DOHH2 (cell line): ENCODE results near the gene TASP1.
A peak's percentile ranks its signal among the peaks of the same experiment; 100 is the strongest.

ENCODE experiments used
- H3F3A ChIP-seq: fragments of 200-600 bp; sonication (generic), shearing (Covaris generic); 2 replicates; pipeline ENCODE4 v1.6.0; 2016; ENCODE audit warnings: antibody characterized with exemption, mild to moderate bottlenecking; ENCODE audit not compliant: control insufficient read depth, insufficient read depth
- H3K27ac ChIP-seq: fragments of 200-600 bp; sonication (generic); 2 replicates; pipeline ENCODE4 v1.5.1; 2014; ENCODE audit warnings: low read depth, mild to moderate bottlenecking, low read length, moderate library complexity
- H3K27me3 ChIP-seq: fragments of 200-600 bp; sonication (generic); 2 replicates; pipeline ENCODE4 v1.6.1; 2014; ENCODE audit warnings: mild to moderate bottlenecking, low read length, mixed read lengths; ENCODE audit not compliant: control insufficient read depth
- H3K36me3 ChIP-seq: fragments of 200-600 bp; sonication (generic); 2 replicates; pipeline ENCODE4 v1.6.1; 2014; ENCODE audit warnings: mild to moderate bottlenecking, low read length, moderate library complexity, mixed read lengths; ENCODE audit not compliant: control insufficient read depth
- H3K4me1 ChIP-seq: fragments of 200-600 bp; sonication (generic); 2 replicates; pipeline ENCODE4 v1.6.1; 2014; ENCODE audit warnings: mild to moderate bottlenecking, low read length, mixed read lengths; ENCODE audit not compliant: control insufficient read depth
- H3K4me2 ChIP-seq: fragments of 200-600 bp; sonication (generic); 2 replicates; pipeline ENCODE4 v1.6.0; 2014; ENCODE audit warnings: mild to moderate bottlenecking, low read length, moderate library complexity
- H3K4me3 ChIP-seq: fragments of 200-600 bp; sonication (generic); 2 replicates; pipeline ENCODE4 v1.5.1; 2014; ENCODE audit warnings: mild to moderate bottlenecking, low read length, mixed read lengths
- H3K79me2 ChIP-seq: fragments of 200-600 bp; sonication (generic); 2 replicates; pipeline ENCODE4 v1.6.1; 2014; ENCODE audit warnings: mild to moderate bottlenecking, low read length, mixed read lengths; ENCODE audit not compliant: control insufficient read depth
- H3K9me2 ChIP-seq: fragments of 200-600 bp; sonication (generic); replicated peaks from 2 replicates; pipeline ENCODE4 v1.6.1; 2014; ENCODE audit warnings: mild to moderate bottlenecking, low read length, mixed read lengths; ENCODE audit not compliant: control insufficient read depth
- H3K9me3 ChIP-seq: fragments of 200-600 bp; sonication (generic); 2 replicates; pipeline ENCODE4 v1.6.1; 2014; ENCODE audit warnings: antibody characterized with exemption, low read length, mixed read lengths; ENCODE audit not compliant: control insufficient read depth, insufficient read depth
- H4K20me1 ChIP-seq: fragments of 200-600 bp; sonication (generic); 2 replicates; pipeline ENCODE4 v1.6.0; 2014; ENCODE audit warnings: low read depth, mild to moderate bottlenecking, antibody characterized with exemption, low read length, moderate library complexity; ENCODE audit not compliant: control insufficient read depth, insufficient read depth
- CTCF ChIP-seq: fragments of 200-600 bp; sonication (generic); IDR thresholded peaks from one replicate; pipeline ENCODE4 v1.5.1; 2014; ENCODE audit warnings: antibody characterized with exemption, mild to moderate bottlenecking, low read depth, low read length; ENCODE audit not compliant: poor library complexity, severe bottlenecking
- EZH2phosphoT487 ChIP-seq: fragments of 200-600 bp; sonication (generic); IDR thresholded peaks from 2 replicates; pipeline ENCODE4 v1.6.1; 2017; ENCODE audit warnings: borderline replicate concordance, mild to moderate bottlenecking, antibody characterized with exemption, low read length, moderate library complexity, mixed read lengths

Gene TASP1

GRCh38 chr20:13648291-13649228 is 9.8 kb upstream of the TASP1 start:
- H3K27me3 ChIP-seq: peaks cover 6% of the 10 kb centered on the region; the same call in 1 of the 2 replicates
- no peak overlapping the region for H3K4me2 ChIP-seq
- no peak for TF ChIP-seq CTCF
- TF ChIP-seq EZH2phosphoT487: no peak
- no peaks in the 10 kb centered on the region for H3K9me3 ChIP-seq
- no peaks in the 10 kb centered on the region for H3F3A ChIP-seq
- H3K9me2 ChIP-seq: no peaks in the 10 kb centered on the region
- H3K79me2 ChIP-seq: no peaks in the 10 kb centered on the region
- H3K27ac ChIP-seq: no peak overlapping the region
- no peak overlapping the region for H3K4me3 ChIP-seq
- no peaks in the 10 kb centered on the region for H3K36me3 ChIP-seq
- H4K20me1 ChIP-seq: no peaks in the 10 kb centered on the region
- H3K4me1 ChIP-seq: no peaks in the 10 kb centered on the region

- Histone ChIP-seq H3F3A (no peaks in the 10 kb centered on the region), H4K20me1 (no peaks in the 10 kb centered on the region), H3K79me2 (no peaks in the 10 kb centered on the region), H3K4me3 (no peak overlapping the region), H3K4me1 (peaks cover 4% of the 10 kb centered on the region), H3K27ac (no peak overlapping the region), H3K9me3 (no peaks in the 10 kb centered on the region), H3K36me3 (no peaks in the 10 kb centered on the region), H3K27me3 (peaks cover 11% of the 10 kb centered on the region), H3K9me2 (no peaks in the 10 kb centered on the region), H3K4me2 (no peak overlapping the region)
- TF ChIP-seq CTCF (no peak), EZH2phosphoT487 (no peak)
Observed at GRCh38 chr20:13644010-13644409, 5.3 kb upstream of the TASP1 start.

- H3K27ac ChIP-seq: no peak overlapping the region
- H3K4me3 ChIP-seq: peak overlapping the region; percentile 94
- H3K9me3 ChIP-seq: no peaks in the 10 kb centered on the region
- H3K36me3 ChIP-seq: no peaks in the 10 kb centered on the region
- H3K27me3 ChIP-seq: peaks cover 11% of the 10 kb centered on the region
- H3K4me1 ChIP-seq: peaks cover 12% of the 10 kb centered on the region
- peaks cover 38% of the 10 kb centered on the region for H3K79me2 ChIP-seq
- H3K4me2 ChIP-seq: peak overlapping the region; percentile 98
- H4K20me1 ChIP-seq: peaks cover 3% of the 10 kb centered on the region; the same call in 1 of the 2 replicates
- no peaks in the 10 kb centered on the region for H3F3A ChIP-seq
- TF ChIP-seq EZH2phosphoT487 (no peak), CTCF (no peak)
- H3K9me2 ChIP-seq: no peaks in the 10 kb centered on the region
Observed at GRCh38 chr20:13639150-13639497, 392 bp upstream of the TASP1 start.
